NCI-H2081 (cell line): ENCODE data around the gene ARHGDIA.

Experiments used
- DNase-seq, 2 experiments: peaks; one replicate each; lab custom pipeline; 2025; lab: John Stamatoyannopoulos, UW

ARHGDIA gene

GRCh38 chr17:81865358-81865732, 5.8 kb downstream of the ARHGDIA start:
- no peak for DNase-seq

GRCh38 chr17:81863833-81864768, 7.0 kb downstream of the ARHGDIA start:
- DNase-seq = no peak

- no peak for DNase-seq
These were observed 7.9 kb downstream of the ARHGDIA start for GRCh38 chr17:81863123-81863675.

GRCh38 chr17:81860756-81861568, 10.2 kb downstream of the ARHGDIA start:
- DNase-seq = peak; percentile 100

- DNase-seq = peak in 1 of 2 experiments; percentile 54
These were observed 11.0 kb downstream of the ARHGDIA start, which contains the start of gene P4HB for GRCh38 chr17:81859906-81860755. Gene P4HB, minus strand, starts transcription at chr17:81860535. Its CDS starts 64 bp downstream, at chr17:81860471.

- DNase-seq = no peak
These were observed 11.9 kb downstream of the ARHGDIA start for GRCh38 chr17:81858967-81859905.

- peak; percentile 81 to 92 for DNase-seq
These were observed 12.8 kb downstream of the ARHGDIA start for GRCh38 chr17:81858170-81858966.

- DNase-seq = peak in 1 of 2 experiments; percentile 19
These were observed 16.0 kb downstream of the ARHGDIA start for GRCh38 chr17:81854974-81855774.

GRCh38 chr17:81852237-81852636, 18.9 kb downstream of the ARHGDIA start:
- DNase-seq = no peak

- DNase-seq = no peak
These were observed 19.7 kb downstream of the ARHGDIA start for GRCh38 chr17:81851423-81851822.

GRCh38 chr17:81849457-81849856, 21.7 kb downstream of the ARHGDIA start:
- DNase-seq = no peak

GRCh38 chr17:81846743-81847689, 24.1 kb downstream of the ARHGDIA start:
- no peak for DNase-seq

GRCh38 chr17:81845881-81846742, 25.0 kb downstream of the ARHGDIA start:
- DNase-seq = no peak

- no peak for DNase-seq
These were observed 25.8 kb downstream of the ARHGDIA start for GRCh38 chr17:81845361-81845760.

- DNase-seq = no peak
These were observed 26.2 kb downstream of the ARHGDIA start for GRCh38 chr17:81844887-81845286.

- DNase-seq = no peak
These were observed 26.7 kb downstream of the ARHGDIA start for GRCh38 chr17:81844327-81844851.
